ENCODE results near the gene FZD8. TPM values are rescaled to one million over a fixed set of nuclear protein-coding genes. Genes with fewer than 3 reads are reported as not detected.
A peak's percentile ranks its signal among the peaks of the same experiment; 100 is the strongest.

FZD8 gene
- total RNA-seq, 1 experiment from 2014 or later = 13.7 TPM

- ATAC-seq (peak; percentile 88), DNase-seq (ENCODE audit: low spot score) (peak; percentile 45)
- ChIA-PET POLR2A (interaction anchor here (0.6 kb wide), 1 partner anchor 270 kb away, joined by 3 read pairs; no protein-coding TSS in a partner anchor), CTCF (interaction anchor here (0.6 to 1.3 kb wide), 8 partner anchors 20 to 518 kb away, joined by 3 to 6 read pairs (median 4); no protein-coding TSS in a partner anchor)
- H3K36me3 Mint-ChIP-seq = peaks cover 30% of the 10 kb centered on the region
- peaks cover 35% of the 10 kb centered on the region for H3K4me1 Mint-ChIP-seq
- TF ChIP-seq HMGXB4 (CRISPR knock-in tag; IDR thresholded peaks at IDR 0.05) (no peak), ERG (CRISPR knock-in tag; IDR thresholded peaks at IDR 0.05) (0 out of 2 replicates have a peak, but pooled peaks have one; percentile 48), ZNF263 (CRISPR knock-in tag; IDR thresholded peaks at IDR 0.05; ENCODE audit: low read depth) (no peak), MAX (CRISPR knock-in tag; IDR thresholded peaks at IDR 0.05) (peak; percentile 43; the same call in 1 of the 2 replicates), ZNF138 (CRISPR knock-in tag; conservative IDR thresholded peaks at IDR 0.05) (no peak), ZNF121 (CRISPR knock-in tag; IDR thresholded peaks at IDR 0.05) (peak; percentile 58), ETV6 (CRISPR knock-in tag; IDR thresholded peaks at IDR 0.05) (peak; percentile 93)
- H3K27ac Mint-ChIP-seq = peak overlapping the region; percentile 32
- peaks cover 25% of the 10 kb centered on the region for H3K27me3 Mint-ChIP-seq (ENCODE audit: low read depth)
- H3K9me3 Mint-ChIP-seq = peaks cover 32% of the 10 kb centered on the region
- H3K4me3 Mint-ChIP-seq = no peak overlapping the region
These were observed 47.7 kb downstream of the FZD8 start for GRCh38 chr10:35594115-35595079.

- Mint-ChIP-seq H3K27me3 (ENCODE audit: low read depth) (peaks cover 27% of the 10 kb centered on the region), H3K4me1 (peaks cover 36% of the 10 kb centered on the region), H3K36me3 (peaks cover 30% of the 10 kb centered on the region), H3K27ac (no peak overlapping the region), H3K9me3 (peaks cover 36% of the 10 kb centered on the region), H3K4me3 (no peak overlapping the region)
- ATAC-seq (no peak), DNase-seq (ENCODE audit: low spot score) (no peak)
- CTCF ChIA-PET = interaction anchor here (1.0 to 1.8 kb wide), 3 partner anchors 18 to 48 kb away, joined by 3 to 8 read pairs (median 3); no protein-coding TSS in a partner anchor
- POLR2A ChIA-PET = no interaction called here
- TF ChIP-seq CBFB (CRISPR knock-in tag; IDR thresholded peaks at IDR 0.05; ENCODE audit: low read depth) (no peak), ZNF263 (CRISPR knock-in tag; IDR thresholded peaks at IDR 0.05; ENCODE audit: low read depth) (no peak), PRDM15 (CRISPR knock-in tag; IDR thresholded peaks at IDR 0.05) (no peak), TCF7 (CRISPR knock-in tag; IDR thresholded peaks at IDR 0.05; ENCODE audit: low read depth) (no peak), GABPB1 (CRISPR knock-in tag; IDR thresholded peaks at IDR 0.05) (no peak), CDX4 (CRISPR knock-in tag; IDR thresholded peaks at IDR 0.05; ENCODE audit: borderline replicate concordance) (no peak), ERG (CRISPR knock-in tag; IDR thresholded peaks at IDR 0.05) (no peak), NR2C2 (CRISPR knock-in tag; IDR thresholded peaks at IDR 0.05) (no peak), NR1H2 (CRISPR knock-in tag; IDR thresholded peaks at IDR 0.05) (no peak), ZNF396 (CRISPR knock-in tag; IDR thresholded peaks at IDR 0.05; ENCODE audit: borderline replicate concordance) (no peak), NFATC4 (CRISPR knock-in tag; IDR thresholded peaks at IDR 0.05) (no peak), USF2 (CRISPR knock-in tag; IDR thresholded peaks at IDR 0.05) (no peak), ZNF425 (CRISPR knock-in tag; conservative IDR thresholded peaks at IDR 0.05) (no peak), GTF2I (CRISPR knock-in tag; conservative IDR thresholded peaks at IDR 0.05) (no peak), NR3C1 (CRISPR knock-in tag; conservative IDR thresholded peaks at IDR 0.05; ENCODE audit: low read depth) (no peak)
These were observed 49.7 kb downstream of the FZD8 start for GRCh38 chr10:35592441-35592840.

All from WTC11 (cell line).